ENCODE data around the gene VWF. TPM values are rescaled to one million over a fixed set of nuclear protein-coding genes. Genes with fewer than 3 reads are reported as not detected.

VWF gene
- total RNA-seq, 2 experiments from 2014 or later = not detected

DNA sequence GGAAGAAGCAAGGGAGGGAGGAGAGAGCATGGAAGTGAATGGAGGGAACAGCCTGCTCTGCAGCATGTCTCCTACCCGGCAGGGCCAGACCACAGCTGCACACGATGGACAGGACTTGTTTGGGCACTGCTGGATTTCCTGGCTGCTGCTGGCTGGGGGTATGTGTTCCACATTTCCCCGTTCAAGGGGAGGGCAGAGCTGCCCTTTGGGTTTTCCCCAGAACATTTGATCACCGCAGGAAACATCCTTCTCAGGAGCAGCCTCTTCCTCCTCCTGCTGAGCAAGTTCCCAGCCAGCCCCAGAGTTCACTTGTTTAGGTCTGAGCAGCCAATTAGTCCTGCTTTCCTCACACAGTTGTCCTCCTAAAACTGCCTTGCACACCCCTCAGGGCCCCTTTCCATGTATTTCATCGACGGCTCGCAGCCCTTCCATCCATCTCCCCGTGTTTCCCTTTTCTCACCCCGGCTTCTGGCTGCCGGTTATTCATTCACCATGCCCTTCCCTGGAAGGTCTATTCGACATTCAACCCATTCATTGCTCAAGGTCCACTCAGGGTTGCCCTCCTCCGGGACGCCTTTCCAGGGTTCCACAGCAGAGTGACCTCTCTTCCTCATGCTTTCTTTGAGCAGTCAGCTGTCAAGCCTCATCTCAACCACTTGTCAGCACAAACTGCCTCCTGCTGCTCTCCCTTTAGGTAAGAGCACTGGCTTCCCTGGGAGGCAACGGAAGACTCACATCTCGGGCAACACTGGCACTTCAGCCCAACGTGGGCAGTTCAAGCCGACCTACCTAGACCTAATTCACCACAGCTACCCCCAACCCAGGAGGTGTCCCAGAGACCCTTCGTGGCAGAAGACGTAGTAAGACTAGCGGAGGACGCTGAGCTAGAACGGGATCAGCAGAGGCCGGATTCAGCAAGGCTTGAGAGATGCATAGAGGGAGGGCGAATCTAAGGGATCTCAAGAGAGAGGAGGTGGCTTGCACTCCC is 159.3 kb downstream of the VWF start:
- Mint-ChIP-seq H3K9me3 (no peaks in the 10 kb centered on the region), H3K36me3 (ENCODE audit: low read depth) (no peaks in the 10 kb centered on the region), H3K4me1 (no peaks in the 10 kb centered on the region), H3K4me3 (no peak overlapping the region), H3K27ac (no peak overlapping the region), H3K27me3 (peaks cover 12% of the 10 kb centered on the region)
- ChIA-PET CTCF (no interaction called here), POLR2A (no interaction called here)
- DNase-seq = no peak

- H3K27me3 Mint-ChIP-seq = peaks cover 12% of the 10 kb centered on the region
- no peaks in the 10 kb centered on the region for H3K9me3 Mint-ChIP-seq
- H3K36me3 Mint-ChIP-seq (ENCODE audit: low read depth) = no peaks in the 10 kb centered on the region
- ChIA-PET POLR2A (no interaction called here), CTCF (interaction anchor here (1.1 to 1.4 kb wide), 2 partner anchors 24 to 29 kb away, joined by 3 to 5 read pairs; no protein-coding TSS in a partner anchor)
- no peak overlapping the region for H3K27ac Mint-ChIP-seq
- no peak for DNase-seq
- no peaks in the 10 kb centered on the region for H3K4me1 Mint-ChIP-seq
- H3K4me3 Mint-ChIP-seq = no peak overlapping the region
Measured at GRCh38 chr12:5963515-5963914, 161.0 kb downstream of the VWF start.

DNA sequence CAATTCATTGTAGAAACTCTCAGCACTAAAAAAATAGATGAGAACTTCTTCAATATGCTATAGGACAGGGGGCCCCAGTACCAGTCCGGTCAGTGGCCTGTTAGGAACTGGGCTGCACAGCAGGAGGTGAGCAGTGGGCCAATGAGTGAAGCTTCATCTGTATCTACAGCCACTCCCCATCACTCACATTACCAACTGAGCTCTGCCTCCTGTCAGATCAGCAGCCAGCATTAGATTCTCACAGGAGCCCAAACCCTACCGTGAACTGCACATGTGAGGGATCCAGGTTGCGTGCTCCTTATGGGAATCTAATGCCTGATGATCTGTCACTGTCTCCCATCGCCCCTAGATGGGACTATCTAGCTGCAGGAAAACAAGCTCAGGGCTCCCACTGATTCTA is 163.7 kb downstream of the VWF start:
- POLR2A ChIA-PET = no interaction called here
- no peaks in the 10 kb centered on the region for H3K9me3 Mint-ChIP-seq

DNA sequence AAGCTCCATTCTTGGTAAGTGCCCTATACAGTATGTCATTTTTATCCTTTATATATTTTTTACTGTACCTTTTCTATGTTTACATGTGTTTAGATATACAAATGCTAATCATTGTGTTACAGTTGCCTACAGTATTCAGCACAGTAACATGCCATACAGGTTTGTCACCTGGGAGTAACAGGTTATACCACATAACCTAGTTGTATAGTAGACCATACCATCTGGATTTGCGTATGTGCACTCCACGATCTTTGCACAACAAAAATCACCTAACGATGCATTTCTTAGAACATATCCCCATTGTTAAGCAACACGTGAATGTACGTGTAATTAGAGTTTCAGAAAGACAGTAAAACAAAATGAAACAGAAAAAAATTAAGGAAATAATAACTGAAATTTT is 167.5 kb downstream of the VWF start:
- Mint-ChIP-seq H3K4me1 (no peaks in the 10 kb centered on the region), H3K27ac (no peak overlapping the region), H3K36me3 (ENCODE audit: low read depth) (no peaks in the 10 kb centered on the region), H3K9me3 (no peaks in the 10 kb centered on the region), H3K4me3 (no peak overlapping the region), H3K27me3 (peaks cover 29% of the 10 kb centered on the region)
- CTCF ChIA-PET = no interaction called here
- POLR2A ChIA-PET = no interaction called here
- no peak for DNase-seq

More for the DNA sequence above, 163.7 kb downstream of the VWF start:
- no peak for DNase-seq
- CTCF ChIA-PET = no interaction called here
- Mint-ChIP-seq H3K4me3 (no peak overlapping the region), H3K4me1 (no peaks in the 10 kb centered on the region), H3K36me3 (ENCODE audit: low read depth) (no peaks in the 10 kb centered on the region), H3K27me3 (peaks cover 15% of the 10 kb centered on the region), H3K27ac (no peak overlapping the region)

- Mint-ChIP-seq H3K27ac (no peak overlapping the region), H3K27me3 (peaks cover 35% of the 10 kb centered on the region), H3K36me3 (ENCODE audit: low read depth) (no peaks in the 10 kb centered on the region), H3K4me3 (no peak overlapping the region), H3K4me1 (no peaks in the 10 kb centered on the region), H3K9me3 (no peaks in the 10 kb centered on the region)
- no peak for DNase-seq
- POLR2A ChIA-PET = no interaction called here
- CTCF ChIA-PET = no interaction called here
Measured at GRCh38 chr12:5954661-5955060, 169.8 kb downstream of the VWF start.

GRCh38 chr12:5953835-5954586 is 170.5 kb downstream of the VWF start:
- Mint-ChIP-seq H3K4me1 (no peaks in the 10 kb centered on the region), H3K9me3 (no peaks in the 10 kb centered on the region), H3K27me3 (peaks cover 35% of the 10 kb centered on the region), H3K36me3 (ENCODE audit: low read depth) (no peaks in the 10 kb centered on the region), H3K4me3 (no peak overlapping the region), H3K27ac (no peak overlapping the region)
- DNase-seq = no peak
- ChIA-PET CTCF (no interaction called here), POLR2A (no interaction called here)

GRCh38 chr12:5952031-5952430 is 172.4 kb downstream of the VWF start:
- H3K27me3 Mint-ChIP-seq = peaks cover 35% of the 10 kb centered on the region
- H3K9me3 Mint-ChIP-seq = no peaks in the 10 kb centered on the region
- no peaks in the 10 kb centered on the region for H3K36me3 Mint-ChIP-seq (ENCODE audit: low read depth)
- H3K27ac Mint-ChIP-seq = no peak overlapping the region
- no peaks in the 10 kb centered on the region for H3K4me1 Mint-ChIP-seq
- DNase-seq = no peak
- no peak overlapping the region for H3K4me3 Mint-ChIP-seq
- ChIA-PET CTCF (no interaction called here), POLR2A (no interaction called here)

GRCh38 chr12:5948696-5949095 is 175.8 kb downstream of the VWF start:
- H3K27me3 Mint-ChIP-seq = peaks cover 57% of the 10 kb centered on the region
- no peak overlapping the region for H3K4me3 Mint-ChIP-seq
- H3K27ac Mint-ChIP-seq = no peak overlapping the region
- no peaks in the 10 kb centered on the region for H3K36me3 Mint-ChIP-seq (ENCODE audit: low read depth)
- peaks cover 2% of the 10 kb centered on the region for H3K4me1 Mint-ChIP-seq
- ChIA-PET POLR2A (no interaction called here), CTCF (no interaction called here)
- no peaks in the 10 kb centered on the region for H3K9me3 Mint-ChIP-seq
- DNase-seq = no peak

- no peaks in the 10 kb centered on the region for H3K9me3 Mint-ChIP-seq
- no peak overlapping the region for H3K27ac Mint-ChIP-seq
- H3K4me1 Mint-ChIP-seq = peaks cover 2% of the 10 kb centered on the region
- CTCF ChIA-PET = no interaction called here
- no peaks in the 10 kb centered on the region for H3K36me3 Mint-ChIP-seq (ENCODE audit: low read depth)
- peaks cover 64% of the 10 kb centered on the region for H3K27me3 Mint-ChIP-seq
- POLR2A ChIA-PET = no interaction called here
- DNase-seq = no peak
- H3K4me3 Mint-ChIP-seq = no peak overlapping the region
Measured at GRCh38 chr12:5947006-5947405, 177.5 kb downstream of the VWF start.

GRCh38 chr12:5946388-5946787 is 178.1 kb downstream of the VWF start:
- Mint-ChIP-seq H3K4me3 (no peak overlapping the region), H3K4me1 (peaks cover 2% of the 10 kb centered on the region), H3K27me3 (peaks cover 62% of the 10 kb centered on the region), H3K36me3 (ENCODE audit: low read depth) (no peaks in the 10 kb centered on the region), H3K27ac (no peak overlapping the region), H3K9me3 (no peaks in the 10 kb centered on the region)
- CTCF ChIA-PET = no interaction called here
- DNase-seq = no peak
- POLR2A ChIA-PET = no interaction called here

- H3K27me3 Mint-ChIP-seq = peaks cover 57% of the 10 kb centered on the region
Measured at GRCh38 chr12:5945071-5946008, 179.1 kb downstream of the VWF start, which contains the start of gene ANO2. TSS of gene ANO2 (minus strand) at chr12:5945259. CDS start at chr12:5945217, 42 bp downstream.

GRCh38 chr12:5944688-5945070 is 179.8 kb downstream of the VWF start:
- DNase-seq = no peak
- Mint-ChIP-seq H3K4me1 (peaks cover 2% of the 10 kb centered on the region), H3K4me3 (no peak overlapping the region), H3K27ac (no peak overlapping the region), H3K27me3 (peaks cover 57% of the 10 kb centered on the region), H3K9me3 (no peaks in the 10 kb centered on the region), H3K36me3 (ENCODE audit: low read depth) (no peaks in the 10 kb centered on the region)
- ChIA-PET CTCF (no interaction called here), POLR2A (no interaction called here)

More at GRCh38 chr12:5945071-5946008, 179.1 kb downstream of the VWF start, which contains the start of gene ANO2:
- H3K27ac Mint-ChIP-seq = no peak within 1 kb of the TSS
- ChIA-PET POLR2A (interaction anchor here (0.8 kb wide), 1 partner anchor 282 kb away, joined by 3 read pairs; no protein-coding TSS in a partner anchor), CTCF (no interaction called here)
- no peaks in the 10 kb centered on the region for H3K9me3 Mint-ChIP-seq
- no peak for DNase-seq
- no peaks in the 10 kb centered on the region for H3K36me3 Mint-ChIP-seq (ENCODE audit: low read depth)
- H3K4me1 Mint-ChIP-seq = peaks cover 2% of the 10 kb centered on the region
- no peak within 1 kb of the TSS for H3K4me3 Mint-ChIP-seq

- Mint-ChIP-seq H3K4me1 (peaks cover 2% of the 10 kb centered on the region), H3K9me3 (no peaks in the 10 kb centered on the region), H3K27me3 (peaks cover 61% of the 10 kb centered on the region), H3K36me3 (ENCODE audit: low read depth) (no peaks in the 10 kb centered on the region), H3K4me3 (no peak overlapping the region), H3K27ac (no peak overlapping the region)
- CTCF ChIA-PET = no interaction called here
- DNase-seq = no peak
- POLR2A ChIA-PET = no interaction called here
Measured at GRCh38 chr12:5944053-5944452, 180.4 kb downstream of the VWF start.

Measured in activated CD4-positive, alpha-beta memory T cell treated with anti-CD3 and anti-CD28 coated beads, Interleukin-2, amount 10 ng/mL, durations not matched to agents 7 days and 5 days (primary cell).